HG02970 (cell line): Measurements from ENCODE around the gene BCAS3.

ENCODE experiments used
- ATAC-seq: cut with Tn5 transposase; IDR thresholded peaks from one replicate; pipeline ENCODE4 v1.9.1; 2021; ENCODE audit warnings: mild to moderate bottlenecking, moderate library complexity, moderate number of reproducible peaks; ENCODE audit not compliant: unreplicated experiment, low FRiP score

BCAS3 gene

DNA sequence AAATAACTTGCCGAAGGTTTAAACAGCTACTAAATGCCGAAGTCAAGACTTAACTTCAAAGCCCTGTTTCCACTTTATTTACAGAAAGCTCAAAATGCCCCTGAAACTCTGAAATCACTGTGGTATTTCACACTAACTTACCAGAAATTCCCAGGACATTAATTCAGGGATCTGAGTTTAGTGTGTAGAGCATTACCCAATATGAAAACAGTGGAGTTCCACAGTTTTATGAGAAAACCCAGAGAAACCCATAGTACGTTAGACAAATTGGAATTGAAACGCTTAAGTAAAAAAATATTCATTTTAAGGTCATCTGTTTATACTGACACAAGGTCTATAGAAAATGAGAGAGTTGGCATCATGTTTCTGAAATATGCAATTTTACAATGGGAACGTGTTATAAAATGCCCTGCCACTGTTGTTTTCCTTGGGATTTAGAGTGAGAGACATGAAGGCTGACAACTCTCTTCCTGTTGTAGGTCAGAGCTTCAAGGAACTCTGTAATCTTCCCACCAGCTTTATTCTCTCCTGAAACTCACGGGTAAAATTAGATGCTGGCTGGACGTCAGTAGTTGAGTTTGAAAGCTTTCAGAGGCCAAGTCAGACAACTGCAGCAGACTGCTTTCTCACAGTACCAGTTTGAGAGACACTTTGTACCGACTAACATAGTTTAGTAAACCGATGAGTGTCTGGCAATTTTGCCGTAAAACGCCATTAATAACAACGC is 582.6 kb downstream of the BCAS3 start:
- ATAC-seq: no peak

DNA sequence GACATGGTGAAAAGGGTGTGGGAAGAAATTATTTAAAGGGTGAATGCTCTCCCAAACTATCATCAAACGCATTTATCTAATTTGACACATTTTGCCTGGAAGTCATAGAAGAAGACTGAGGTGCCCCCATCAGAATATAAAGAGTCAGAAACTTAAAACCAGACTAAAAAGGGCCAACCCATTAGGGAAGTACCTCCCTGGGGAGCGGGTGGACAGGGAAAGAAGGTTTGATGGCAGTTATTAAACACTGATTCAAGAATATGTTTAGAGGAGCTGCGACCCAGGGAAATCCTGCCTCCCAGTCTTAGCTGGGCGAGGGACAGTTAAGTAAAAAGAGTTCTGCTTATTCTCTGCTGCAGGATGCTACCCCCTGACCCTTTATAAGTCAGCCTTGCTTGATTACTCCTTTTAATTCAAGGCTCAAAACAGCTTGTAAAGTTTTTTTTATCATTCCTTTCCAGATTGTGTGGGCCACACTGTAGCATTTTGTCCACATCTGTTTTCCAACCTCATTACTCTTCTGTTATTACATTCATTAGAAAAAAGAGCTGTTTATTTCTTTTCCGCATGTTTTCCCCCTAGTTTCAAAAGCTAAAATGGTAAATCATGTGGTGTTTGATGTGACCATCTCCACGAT is 583.5 kb downstream of the BCAS3 start:
- no peak for ATAC-seq

DNA sequence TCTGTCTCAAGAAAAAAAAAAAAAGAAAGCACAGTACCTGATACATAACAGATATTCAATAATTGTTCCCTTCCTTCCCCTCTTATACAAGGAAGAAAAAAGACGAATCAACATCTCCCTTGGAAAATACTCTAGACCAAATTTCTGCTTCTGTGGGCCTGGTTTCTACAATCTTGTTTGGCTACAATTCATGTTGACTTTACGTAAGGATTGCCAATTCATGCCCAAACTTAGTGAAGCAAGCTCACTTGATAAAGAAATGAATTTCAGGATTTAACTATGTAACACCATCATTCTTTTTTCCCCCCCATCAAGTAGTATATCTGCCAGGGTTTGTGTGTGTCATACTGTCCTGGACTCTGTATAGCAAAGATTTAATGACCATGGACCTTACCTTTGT is 587.7 kb downstream of the BCAS3 start:
- ATAC-seq: no peak

DNA sequence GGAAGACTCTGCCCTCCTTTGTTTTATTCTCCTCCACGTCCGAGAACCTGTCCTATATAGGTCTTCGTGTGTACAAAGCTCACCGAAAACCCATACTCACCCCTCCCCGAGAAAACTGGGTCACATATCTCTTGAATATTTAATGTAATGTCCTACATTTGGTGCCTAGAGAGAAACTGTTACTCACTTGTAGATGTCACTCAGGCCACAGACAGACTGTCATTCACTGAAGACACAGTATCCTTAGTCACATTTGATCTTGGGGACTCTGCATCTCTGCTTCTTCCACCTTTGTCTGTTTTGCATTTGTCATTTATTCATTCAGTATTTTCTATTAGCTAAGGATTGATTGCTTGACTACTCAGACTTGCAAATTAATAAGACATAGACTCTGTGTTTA is 590.2 kb downstream of the BCAS3 start:
- no peak for ATAC-seq

DNA sequence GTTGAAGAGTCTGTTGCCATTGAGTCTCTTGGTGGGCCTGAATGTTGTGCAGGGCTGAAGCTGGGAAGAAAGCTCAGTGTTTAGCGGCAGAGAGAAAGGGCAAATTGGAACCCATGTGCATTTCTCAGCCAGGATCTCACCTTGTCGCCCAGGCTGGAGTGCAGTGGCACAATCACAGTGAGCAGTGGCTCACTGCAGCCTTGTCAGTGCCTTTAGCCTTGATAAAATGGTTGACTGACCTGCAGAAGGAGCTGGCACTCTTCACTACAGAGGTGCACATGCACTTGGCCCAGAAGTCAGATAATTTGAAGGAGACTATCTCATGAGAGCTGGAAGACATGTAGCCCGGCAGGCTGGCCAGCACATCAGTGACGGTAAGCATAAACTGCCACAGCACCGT is 597.7 kb downstream of the BCAS3 start:
- ATAC-seq: no peak

DNA sequence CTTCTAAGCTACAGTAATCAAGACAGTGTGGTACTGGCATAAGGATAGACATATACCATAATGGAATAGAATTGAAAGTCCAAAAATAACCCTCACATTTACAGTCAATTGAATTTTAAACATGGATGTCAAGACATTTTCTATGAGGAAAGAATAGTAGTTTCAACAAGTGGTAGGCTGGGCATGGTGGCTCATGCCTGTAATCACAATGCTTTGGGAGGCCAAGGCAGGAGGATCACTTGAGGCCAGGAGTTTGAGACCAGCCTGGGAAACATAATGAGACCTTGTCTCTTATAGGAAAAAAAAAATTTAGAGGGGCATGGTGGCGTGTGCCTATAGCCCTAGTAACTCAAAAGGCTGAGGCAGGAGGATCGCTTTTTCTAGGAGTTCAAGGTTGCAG is 599.2 kb downstream of the BCAS3 start:
- ATAC-seq: no peak

DNA sequence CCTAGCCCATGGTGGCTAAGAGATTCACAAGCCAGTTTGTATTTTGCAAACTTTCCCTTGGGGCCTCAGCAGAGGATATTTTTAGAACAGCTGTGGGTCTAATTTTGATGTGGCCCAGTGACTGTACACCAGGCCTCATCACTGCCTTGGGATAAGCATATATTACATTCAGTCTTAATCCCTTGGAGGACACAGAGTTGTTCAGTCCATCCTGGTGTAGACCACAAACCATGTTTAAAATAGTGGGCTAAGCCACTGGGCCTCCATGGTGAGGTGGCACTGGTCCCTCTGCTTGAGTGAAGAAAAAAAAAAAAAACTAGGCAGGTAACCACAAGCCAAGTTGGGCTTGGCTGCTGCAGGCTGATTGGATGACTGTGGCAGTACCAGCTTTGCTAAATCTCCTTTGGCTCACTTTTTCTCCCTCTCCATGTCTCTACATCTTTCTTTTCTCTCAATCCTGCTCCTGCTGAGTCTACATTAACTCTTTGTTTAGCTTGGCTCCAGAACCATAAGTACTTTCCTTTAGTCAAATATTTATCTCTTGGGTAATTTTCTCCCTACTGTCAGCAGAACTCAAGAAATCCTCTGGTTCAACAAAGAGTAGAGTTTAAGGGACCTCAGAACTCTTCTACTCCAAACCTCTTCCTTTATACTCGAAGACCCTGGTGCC is 602.0 kb downstream of the BCAS3 start:
- no peak for ATAC-seq

DNA sequence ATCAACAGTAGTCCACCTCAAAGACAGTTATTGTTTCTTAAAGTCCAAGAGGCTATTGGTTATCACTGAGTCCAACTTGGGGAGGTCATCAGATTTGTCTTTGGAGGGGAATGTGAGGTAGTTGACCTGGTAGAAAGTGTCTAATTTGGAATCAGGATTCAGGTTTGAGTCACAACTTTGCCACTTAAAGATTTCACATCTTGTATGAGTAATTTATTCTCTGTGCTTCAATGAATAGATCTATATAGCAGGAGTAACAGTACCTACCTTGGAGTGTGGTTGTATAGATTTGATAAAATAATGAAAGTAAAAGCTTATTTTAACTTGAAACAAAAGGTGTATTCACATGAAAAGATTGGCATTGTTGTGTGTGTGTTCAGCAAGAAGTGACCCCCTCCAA is 602.7 kb downstream of the BCAS3 start:
- ATAC-seq: no peak

DNA sequence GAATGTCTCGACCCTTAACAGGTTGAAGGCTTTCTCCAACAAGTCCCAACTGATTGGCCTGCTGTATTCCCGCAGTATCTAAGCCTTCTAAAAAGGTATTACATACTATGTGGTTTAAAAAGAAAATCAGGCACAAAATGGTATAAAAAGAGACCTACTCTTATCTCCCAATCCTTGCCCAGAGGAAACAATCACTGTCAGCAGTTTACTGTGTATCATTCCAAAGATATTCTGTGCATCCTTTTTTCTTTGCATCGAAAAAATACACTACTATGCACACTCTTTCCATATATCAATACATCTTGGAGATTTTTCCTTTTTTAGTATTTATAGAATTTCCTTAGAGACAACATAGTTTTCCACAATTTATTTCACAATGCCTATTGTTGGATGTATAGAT is 603.2 kb downstream of the BCAS3 start:
- ATAC-seq: no peak

DNA sequence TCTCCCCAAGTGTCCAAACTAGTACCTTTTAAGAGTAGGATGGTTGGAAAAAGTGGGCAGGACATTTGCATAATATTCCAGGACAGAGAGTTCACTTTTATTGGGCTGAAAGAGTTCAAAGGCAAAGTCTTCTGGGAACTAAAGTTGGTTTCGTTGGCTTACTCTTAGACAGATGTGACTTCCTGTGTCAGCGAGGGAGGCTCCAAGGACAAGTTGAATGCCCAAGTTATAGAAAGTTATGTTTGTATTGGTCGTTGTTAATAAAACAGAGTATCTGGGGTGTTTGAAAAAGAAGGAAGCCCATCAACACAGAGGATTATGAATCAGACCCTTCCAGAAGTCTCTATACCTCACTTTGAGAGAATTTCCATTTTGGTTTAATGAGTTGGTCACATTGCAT is 604.7 kb downstream of the BCAS3 start:
- no peak for ATAC-seq

DNA sequence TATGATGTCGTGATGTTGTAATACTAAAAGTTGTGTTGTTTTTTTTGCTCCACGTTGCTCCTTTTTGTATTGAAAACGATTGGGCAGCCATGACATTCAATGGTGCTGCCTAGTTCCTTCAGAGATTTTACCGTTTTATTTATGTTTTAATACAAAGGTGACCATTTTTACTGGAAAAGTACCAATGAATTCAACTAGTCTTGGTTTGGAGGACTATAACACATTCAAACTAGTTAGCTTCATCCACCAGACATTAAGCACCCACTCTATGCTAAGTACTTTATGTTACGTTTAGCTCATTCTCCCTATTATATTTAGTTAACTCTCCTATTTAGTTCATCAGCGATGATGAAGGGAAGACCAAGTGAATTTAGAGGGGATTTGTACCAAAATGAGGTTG is 605.4 kb downstream of the BCAS3 start:
- no peak for ATAC-seq

DNA sequence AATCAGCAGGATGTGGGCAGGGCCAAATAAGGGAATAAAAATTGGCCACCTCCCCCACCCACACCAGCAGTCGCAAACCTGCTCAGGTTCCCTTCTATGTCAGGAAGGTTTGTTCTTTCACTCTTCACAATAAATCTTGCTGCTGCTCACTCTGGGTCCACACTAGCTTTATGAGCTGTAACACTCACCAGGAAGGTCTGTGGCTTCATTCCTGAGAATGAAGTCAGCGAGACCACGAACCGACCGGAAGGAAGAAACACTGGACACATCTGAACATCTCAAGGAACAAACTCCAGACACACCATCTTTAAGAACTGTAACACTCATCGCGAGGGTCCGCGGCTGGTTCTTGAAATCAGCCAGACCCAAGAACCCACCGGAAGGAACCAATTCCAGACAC is 606.5 kb downstream of the BCAS3 start:
- ATAC-seq: no peak

DNA sequence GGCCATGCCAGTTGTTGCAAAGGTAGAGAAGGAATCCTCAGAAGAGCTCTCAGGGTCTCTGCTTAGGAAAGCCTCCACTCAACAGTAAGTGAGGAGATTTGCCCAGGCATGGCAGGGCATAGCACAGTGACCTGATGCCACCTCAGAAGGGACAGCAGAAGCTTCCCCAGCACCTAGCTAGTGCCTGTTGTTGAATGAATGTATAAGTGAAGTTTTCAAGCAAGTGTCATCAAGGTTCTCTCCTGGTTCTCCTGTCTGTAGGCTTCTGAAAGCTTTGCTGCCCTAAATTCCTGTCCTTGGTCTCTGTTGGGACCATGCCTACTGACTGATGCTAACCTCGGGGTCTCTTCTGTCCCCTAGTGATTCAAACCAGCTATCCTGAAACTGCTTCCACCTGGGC is 607.1 kb downstream of the BCAS3 start:
- ATAC-seq: no peak

DNA sequence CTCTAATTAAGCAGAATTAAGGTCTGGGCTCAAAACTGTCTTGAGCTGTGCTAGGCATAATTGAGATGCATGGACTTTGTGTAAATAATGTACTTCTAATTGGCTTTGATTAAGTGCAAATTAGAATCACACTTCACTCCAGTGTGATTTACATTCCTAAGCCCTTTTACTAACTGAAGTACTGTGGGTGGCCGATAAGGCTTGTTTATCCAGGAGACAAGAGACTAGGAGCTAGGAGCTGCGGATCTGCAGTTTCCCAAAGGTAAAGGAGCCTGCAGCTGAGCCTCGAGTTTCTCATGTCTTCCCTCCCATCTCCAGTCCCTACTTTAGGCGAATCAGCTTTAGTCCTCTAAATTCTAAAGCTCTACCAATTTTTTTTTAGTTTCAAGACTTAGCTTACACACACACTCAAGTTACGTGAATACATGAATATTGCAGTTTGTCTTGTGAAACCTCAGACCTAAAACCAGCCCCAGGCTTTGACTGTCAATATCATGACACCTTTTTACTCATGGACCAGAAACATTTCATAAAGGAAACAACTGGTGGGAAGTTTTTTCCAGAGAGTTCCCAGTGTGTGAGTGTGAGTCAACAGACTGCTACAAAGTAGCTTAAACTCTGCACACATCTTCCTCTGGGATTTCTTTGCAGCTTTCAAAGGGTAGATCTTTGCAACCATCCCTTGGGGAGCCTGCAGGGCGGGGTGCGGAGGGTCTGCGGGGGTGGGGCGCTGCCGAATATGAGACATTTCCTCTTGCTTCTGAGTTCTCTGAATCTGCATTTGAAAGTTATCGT is 608.1 kb downstream of the BCAS3 start:
- no peak for ATAC-seq

DNA sequence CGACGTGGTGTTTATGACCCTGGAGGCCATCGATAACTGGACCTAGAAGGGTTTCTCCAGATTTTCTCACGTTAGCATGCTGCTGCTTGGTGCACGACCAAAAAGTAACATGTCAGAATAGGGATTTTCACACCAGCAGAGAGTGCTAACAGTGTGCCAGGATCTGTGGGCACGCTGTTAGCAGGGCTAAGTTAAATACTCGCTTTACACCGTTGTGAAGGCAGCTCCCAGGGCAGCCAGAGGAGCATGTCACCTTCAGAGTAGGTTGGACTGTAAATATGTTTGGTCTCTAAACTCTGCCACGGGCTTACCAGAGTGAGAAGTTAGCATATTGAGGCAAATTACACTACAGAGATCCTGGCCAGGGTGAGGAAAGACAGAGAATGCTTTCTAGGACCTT is 608.8 kb downstream of the BCAS3 start:
- no peak for ATAC-seq

DNA sequence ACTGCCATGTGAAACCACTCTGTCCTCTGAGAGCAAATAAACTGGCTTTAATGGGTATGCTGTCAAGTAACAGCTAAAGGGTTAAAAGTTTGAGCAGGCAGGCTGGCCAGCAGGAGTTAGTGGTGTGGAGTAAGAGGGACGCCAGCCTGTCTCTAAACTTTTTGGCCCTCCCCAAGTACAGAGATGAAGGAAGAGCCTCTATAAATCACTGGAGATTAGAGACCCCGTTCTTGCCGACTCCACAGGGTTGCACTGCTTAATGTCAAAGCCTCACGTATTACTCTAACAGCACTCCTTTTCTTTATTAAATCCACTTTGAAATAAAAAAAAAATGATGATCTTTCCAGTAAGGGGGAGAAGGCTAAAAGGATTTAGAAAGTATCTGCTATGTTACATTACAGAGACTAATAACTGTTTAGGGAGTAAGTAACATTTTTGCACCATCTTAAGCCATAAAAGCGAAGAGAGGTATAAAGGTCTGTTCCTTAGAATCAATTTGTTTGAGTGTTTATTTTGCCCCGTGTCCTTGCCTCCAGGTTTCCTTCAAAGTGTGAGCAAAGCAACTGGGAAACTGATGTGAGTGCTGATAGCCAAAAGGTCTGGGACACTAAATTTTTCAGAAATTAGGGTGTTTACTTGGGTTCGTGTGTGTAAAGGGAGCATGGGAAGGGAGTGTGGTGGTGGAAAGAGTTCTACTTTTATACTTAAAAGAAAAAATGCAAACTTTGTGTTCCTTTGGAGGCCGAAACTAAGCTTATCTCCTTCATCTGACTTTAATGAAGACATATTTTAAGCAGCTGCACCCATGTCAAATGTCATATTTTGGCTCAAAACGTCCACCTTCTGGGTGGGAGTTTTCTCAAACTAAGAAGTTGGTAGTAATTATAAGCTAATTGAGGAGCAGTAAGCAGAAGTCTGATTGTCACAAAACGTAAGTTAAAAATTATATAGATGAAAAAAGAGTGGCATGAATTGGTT is 612.0 kb downstream of the BCAS3 start:
- no peak for ATAC-seq

DNA sequence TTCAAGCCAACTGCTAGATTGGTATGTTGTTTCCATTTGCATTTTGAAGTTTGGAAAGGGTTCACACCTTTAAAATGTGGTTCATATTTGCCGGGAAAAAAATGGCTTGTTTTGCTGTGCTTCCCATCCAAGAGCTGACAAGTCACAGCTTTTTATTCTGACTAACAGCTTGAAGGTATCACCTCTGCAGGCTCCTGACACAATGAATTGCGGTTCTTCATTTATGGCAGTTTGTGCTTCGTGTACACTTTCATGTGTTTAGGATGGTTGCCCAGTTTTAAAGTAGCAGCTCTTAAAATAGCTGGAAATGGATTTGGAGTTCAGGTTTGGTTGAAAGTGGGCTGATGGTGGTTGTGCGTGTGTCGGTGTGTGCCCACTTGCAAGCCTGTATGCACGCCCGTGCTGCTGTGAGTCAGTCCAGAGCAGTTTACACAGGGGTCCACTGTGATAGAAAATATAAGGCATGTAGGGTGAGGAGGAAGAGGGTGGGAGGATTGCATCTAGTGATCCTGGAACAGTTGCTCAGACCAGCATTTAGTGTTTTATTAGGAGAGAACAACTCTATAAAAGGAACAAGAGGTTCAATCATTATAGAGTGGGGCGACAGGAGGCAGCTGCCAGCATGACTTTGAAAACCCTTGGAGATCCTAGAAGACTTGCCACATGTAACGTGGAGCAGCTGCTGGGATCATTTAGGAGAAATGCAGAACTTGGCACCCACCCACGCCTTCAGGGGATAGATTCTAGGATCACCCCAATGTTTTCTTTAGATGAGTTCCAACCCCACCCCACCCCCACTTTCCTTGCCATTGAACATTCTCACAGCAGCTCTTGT is 614.0 kb downstream of the BCAS3 start:
- no peak for ATAC-seq

DNA sequence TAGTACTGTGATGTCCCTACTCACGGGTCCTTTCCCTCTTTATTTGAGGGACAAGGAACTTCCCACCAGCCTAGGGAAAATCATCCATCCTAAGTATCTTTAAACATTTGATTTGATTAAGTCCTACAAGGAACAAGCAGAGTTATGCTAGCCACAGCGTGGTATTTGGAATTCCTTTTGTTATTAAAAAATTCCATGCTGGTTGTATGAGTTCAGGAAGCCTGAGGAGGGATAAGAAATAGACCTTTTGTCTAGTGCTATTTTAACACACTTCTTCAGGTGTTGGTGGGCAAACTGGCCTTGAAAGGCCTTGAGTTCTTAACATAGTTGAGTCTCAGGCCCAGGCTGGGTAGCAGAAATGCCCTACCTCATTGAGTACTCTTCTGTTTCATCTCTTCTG is 616.6 kb downstream of the BCAS3 start:
- no peak for ATAC-seq

DNA sequence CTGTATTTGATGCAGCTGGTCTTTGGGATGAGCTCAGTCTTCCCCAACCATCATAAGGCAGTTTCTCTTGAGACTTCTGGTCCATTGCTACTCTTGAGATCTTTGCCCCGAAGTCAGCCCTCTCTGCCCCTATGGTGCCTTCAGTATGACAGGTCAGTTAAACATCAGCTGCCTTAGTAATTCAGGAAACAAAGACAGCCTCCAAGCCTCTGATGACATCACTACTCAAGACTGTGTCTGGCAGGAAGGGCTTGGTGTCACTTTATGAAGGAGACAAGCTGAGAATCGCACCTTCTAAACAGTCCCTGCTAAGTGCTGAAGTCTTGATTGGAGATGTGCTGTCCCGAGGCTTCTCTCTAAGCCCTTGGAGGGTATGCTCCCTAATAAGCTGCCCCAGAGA is 617.1 kb downstream of the BCAS3 start:
- ATAC-seq: no peak
